ENCODE results near the gene KBTBD2. TPM values are rescaled to one million over a fixed set of nuclear protein-coding genes. Genes with fewer than 3 reads are reported as not detected.

Gene KBTBD2
- total and polyA plus RNA-seq, 2 of the 4 experiments (the other 2 are of a cell fraction), result 13.2 to 32.3 TPM

DNA sequence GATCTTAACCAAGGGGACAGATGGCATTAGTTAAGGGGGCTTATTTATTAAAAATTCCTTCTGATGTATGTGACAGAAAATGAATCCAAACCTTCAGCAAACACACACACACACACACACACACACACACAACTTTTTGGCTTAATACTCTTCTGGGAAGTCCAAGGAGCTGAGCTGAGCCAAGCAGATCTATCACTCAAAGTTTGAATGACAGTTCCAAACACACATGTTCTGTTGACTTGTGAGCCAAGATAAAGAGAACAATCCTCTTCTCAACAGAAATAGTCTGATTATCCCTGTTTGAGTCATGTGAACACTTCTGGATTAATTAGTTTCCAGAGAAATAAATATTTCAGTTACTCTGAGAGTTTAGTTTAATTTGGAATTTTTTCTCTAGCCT, 31.5 kb downstream of the KBTBD2 start:
- H3K9ac ChIP-seq (ENCODE audit: low read depth, low read length), result no peak overlapping the region
- H3K27me3 ChIP-seq (ENCODE audit: control insufficient read depth, insufficient read depth, low read length), result no peaks in the 10 kb centered on the region; the same call in 1 of the 2 replicates
- no peak overlapping the region for H2BK20ac ChIP-seq (ENCODE audit: low read depth, low read length)
- H3K9me3 ChIP-seq (ENCODE audit: control insufficient read depth, insufficient read depth, low read length), result no peaks in the 10 kb centered on the region
- no peak overlapping the region for H3K23ac ChIP-seq (ENCODE audit: low read depth, low read length)
- no peak overlapping the region for H2BK15ac ChIP-seq (ENCODE audit: low read depth, low read length)
- in situ Hi-C loops (cut with MboI; ENCODE audit: low sequenced_read_pairs), result no loop called here
- H3K14ac ChIP-seq (replicated peaks; ENCODE audit: low read depth, low read length), result no peak overlapping the region
- H4K91ac ChIP-seq (ENCODE audit: insufficient read depth, low read depth, low read length), result no peak overlapping the region
- no peak overlapping the region for H4K8ac ChIP-seq (ENCODE audit: low read depth in 2 of 2, low read length in 2 of 2)
- no peak overlapping the region for H4K5ac ChIP-seq (ENCODE audit: low read depth, low read length)
- H3K56ac ChIP-seq (ENCODE audit: extremely low read depth, insufficient read depth, low read length), result no peak overlapping the region
- no TSS peak for BruUV-seq (replicated peaks)
- no peaks in the 10 kb centered on the region; the same call in none of the 2 replicates for H3K9me1 ChIP-seq (ENCODE audit: insufficient read depth, low read length)
- no peak overlapping the region for H2AK9ac ChIP-seq (replicated peaks; ENCODE audit: low read depth, low read length, poor library complexity)
- no peaks in the 10 kb centered on the region for H4K20me1 ChIP-seq (ENCODE audit: insufficient read depth, low read length)
- POLR2A ChIA-PET (ENCODE audit: unreplicated experiment), result no interaction called here
- DNase-seq, result no peak
- intact Hi-C loops (cut with micrococcal nuclease), result no loop called here
- H3K79me1 ChIP-seq (ENCODE audit: low read depth in 1 of 2, low read length in 2 of 2), result no peaks in the 10 kb centered on the region
- no peak overlapping the region for H3K4me3 ChIP-seq (ENCODE audit: insufficient read depth, low read depth, low read length)
- no peak overlapping the region for H3K18ac ChIP-seq (ENCODE audit: low read depth, low read length)
- no peak overlapping the region for H3K27ac ChIP-seq (ENCODE audit: insufficient read depth, low read length)
- no peaks in the 10 kb centered on the region for H3K36me3 ChIP-seq (ENCODE audit: control insufficient read depth, insufficient read depth, low read length)
- H3K4ac ChIP-seq (ENCODE audit: low read depth, low read length), result no peak overlapping the region
- dilution Hi-C loops (cut with HindIII; ENCODE audit: low sequenced_read_pairs, unreplicated experiment), result no loop called here
- no peaks in the 10 kb centered on the region for H3K4me1 ChIP-seq (ENCODE audit: control insufficient read depth, insufficient read depth, low read length)
- TF ChIP-seq BHLHE40 (IDR thresholded peaks at IDR 0.05; ENCODE audit: low read depth, low read length) (no peak), MAZ (IDR thresholded peaks at IDR 0.05; ENCODE audit: borderline replicate concordance, low read depth, low read length) (no peak), NFE2L2 (IDR thresholded peaks at IDR 0.05; ENCODE audit: low read depth, low read length) (no peak), RAD21 (IDR thresholded peaks at IDR 0.05; ENCODE audit: low read length) (no peak), MAFK (IDR thresholded peaks at IDR 0.05; ENCODE audit: low read depth, low read length) (no peak), SMC3 (IDR thresholded peaks at IDR 0.05; ENCODE audit: low read depth, low read length) (no peak), FOS (IDR thresholded peaks at IDR 0.05; ENCODE audit: low read depth, low read length) (no peak), POLR2A (IDR thresholded peaks at IDR 0.05; ENCODE audit: low read depth, low read length) (no peak), CEBPB (IDR thresholded peaks at IDR 0.05; ENCODE audit: low read depth, low read length) (no peak), CHD1 (IDR thresholded peaks at IDR 0.05; ENCODE audit: low read depth, low read length) (no peak), RFX5 (IDR thresholded peaks at IDR 0.05; ENCODE audit: low read depth, low read length) (no peak), MXI1 (IDR thresholded peaks at IDR 0.05; ENCODE audit: borderline replicate concordance, low read depth, low read length) (no peak), RCOR1 (IDR thresholded peaks at IDR 0.05; ENCODE audit: insufficient replicate concordance, low read length) (no peak)
- TF ChIP-seq, protein P1, sequence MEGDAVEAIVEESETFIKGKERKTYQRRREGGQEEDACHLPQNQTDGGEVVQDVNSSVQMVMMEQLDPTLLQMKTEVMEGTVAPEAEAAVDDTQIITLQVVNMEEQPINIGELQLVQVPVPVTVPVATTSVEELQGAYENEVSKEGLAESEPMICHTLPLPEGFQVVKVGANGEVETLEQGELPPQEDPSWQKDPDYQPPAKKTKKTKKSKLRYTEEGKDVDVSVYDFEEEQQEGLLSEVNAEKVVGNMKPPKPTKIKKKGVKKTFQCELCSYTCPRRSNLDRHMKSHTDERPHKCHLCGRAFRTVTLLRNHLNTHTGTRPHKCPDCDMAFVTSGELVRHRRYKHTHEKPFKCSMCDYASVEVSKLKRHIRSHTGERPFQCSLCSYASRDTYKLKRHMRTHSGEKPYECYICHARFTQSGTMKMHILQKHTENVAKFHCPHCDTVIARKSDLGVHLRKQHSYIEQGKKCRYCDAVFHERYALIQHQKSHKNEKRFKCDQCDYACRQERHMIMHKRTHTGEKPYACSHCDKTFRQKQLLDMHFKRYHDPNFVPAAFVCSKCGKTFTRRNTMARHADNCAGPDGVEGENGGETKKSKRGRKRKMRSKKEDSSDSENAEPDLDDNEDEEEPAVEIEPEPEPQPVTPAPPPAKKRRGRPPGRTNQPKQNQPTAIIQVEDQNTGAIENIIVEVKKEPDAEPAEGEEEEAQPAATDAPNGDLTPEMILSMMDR (conservative IDR thresholded peaks at IDR 0.05; ENCODE audit: low read depth, low read length), result no peak
- TF ChIP-seq, protein P2, sequence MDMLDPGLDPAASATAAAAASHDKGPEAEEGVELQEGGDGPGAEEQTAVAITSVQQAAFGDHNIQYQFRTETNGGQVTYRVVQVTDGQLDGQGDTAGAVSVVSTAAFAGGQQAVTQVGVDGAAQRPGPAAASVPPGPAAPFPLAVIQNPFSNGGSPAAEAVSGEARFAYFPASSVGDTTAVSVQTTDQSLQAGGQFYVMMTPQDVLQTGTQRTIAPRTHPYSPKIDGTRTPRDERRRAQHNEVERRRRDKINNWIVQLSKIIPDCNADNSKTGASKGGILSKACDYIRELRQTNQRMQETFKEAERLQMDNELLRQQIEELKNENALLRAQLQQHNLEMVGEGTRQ (IDR thresholded peaks at IDR 0.05; ENCODE audit: low read depth, low read length), result no peak
- TF ChIP-seq, protein P3, sequence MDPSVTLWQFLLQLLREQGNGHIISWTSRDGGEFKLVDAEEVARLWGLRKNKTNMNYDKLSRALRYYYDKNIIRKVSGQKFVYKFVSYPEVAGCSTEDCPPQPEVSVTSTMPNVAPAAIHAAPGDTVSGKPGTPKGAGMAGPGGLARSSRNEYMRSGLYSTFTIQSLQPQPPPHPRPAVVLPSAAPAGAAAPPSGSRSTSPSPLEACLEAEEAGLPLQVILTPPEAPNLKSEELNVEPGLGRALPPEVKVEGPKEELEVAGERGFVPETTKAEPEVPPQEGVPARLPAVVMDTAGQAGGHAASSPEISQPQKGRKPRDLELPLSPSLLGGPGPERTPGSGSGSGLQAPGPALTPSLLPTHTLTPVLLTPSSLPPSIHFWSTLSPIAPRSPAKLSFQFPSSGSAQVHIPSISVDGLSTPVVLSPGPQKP (IDR thresholded peaks at IDR 0.05; ENCODE audit: borderline replicate concordance, low read depth, low read length), result no peak
- CTCF ChIA-PET, result no interaction called here
- H2AK5ac ChIP-seq (ENCODE audit: low read depth, low read length), result no peak overlapping the region
- H3K4me2 ChIP-seq (ENCODE audit: low read depth, low read length), result no peak overlapping the region
- H2AFZ ChIP-seq (replicated peaks; ENCODE audit: low read length, poor library complexity), result no peak overlapping the region
- no peak overlapping the region for H2BK5ac ChIP-seq (ENCODE audit: low read depth, low read length, poor library complexity, severe bottlenecking)
- ATAC-seq (ENCODE audit: low read depth), result no peak
- no peak overlapping the region for H2BK120ac ChIP-seq (ENCODE audit: low read depth, low read length)
